PC-3 (cell line): ENCODE results near the gene NXPH2.

Experiments
- EZH2 ChIP-seq: fragments of 300-600 bp; sonication (generic); IDR thresholded peaks from one replicate; pipeline ENCODE4 v1.6.1; 2017; ENCODE audit warnings: antibody characterized with exemption, mild to moderate bottlenecking, low read length; ENCODE audit not compliant: unreplicated experiment
- TF ChIP-seq, protein P1 (sequence below): fragments of 300-600 bp; sonication (generic); conservative IDR thresholded peaks from 2 replicates; pipeline ENCODE4 v1.5.1; 2017; ENCODE audit warnings: antibody characterized with exemption, low read depth, mild to moderate bottlenecking, low read length

DNA sequence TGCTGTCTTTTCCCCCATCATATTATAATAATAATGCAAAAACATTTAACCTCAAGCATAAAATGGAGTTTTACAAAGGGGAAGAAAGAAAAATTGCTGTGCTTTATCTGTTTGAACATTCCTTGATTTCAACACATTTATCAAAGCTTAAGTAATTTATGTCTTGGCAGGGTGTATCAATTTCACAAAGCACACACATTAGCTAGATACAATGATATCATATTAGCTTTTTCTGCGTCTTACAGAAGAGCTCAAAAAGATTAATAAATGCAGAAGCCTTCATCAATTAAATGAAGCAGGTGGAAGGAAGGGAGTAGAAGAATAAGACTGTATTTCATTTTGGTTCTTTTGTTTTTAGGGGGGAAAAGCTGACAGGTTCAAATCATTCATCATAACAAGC, 103.0 kb downstream of the NXPH2 start:
- TF ChIP-seq, protein P1, sequence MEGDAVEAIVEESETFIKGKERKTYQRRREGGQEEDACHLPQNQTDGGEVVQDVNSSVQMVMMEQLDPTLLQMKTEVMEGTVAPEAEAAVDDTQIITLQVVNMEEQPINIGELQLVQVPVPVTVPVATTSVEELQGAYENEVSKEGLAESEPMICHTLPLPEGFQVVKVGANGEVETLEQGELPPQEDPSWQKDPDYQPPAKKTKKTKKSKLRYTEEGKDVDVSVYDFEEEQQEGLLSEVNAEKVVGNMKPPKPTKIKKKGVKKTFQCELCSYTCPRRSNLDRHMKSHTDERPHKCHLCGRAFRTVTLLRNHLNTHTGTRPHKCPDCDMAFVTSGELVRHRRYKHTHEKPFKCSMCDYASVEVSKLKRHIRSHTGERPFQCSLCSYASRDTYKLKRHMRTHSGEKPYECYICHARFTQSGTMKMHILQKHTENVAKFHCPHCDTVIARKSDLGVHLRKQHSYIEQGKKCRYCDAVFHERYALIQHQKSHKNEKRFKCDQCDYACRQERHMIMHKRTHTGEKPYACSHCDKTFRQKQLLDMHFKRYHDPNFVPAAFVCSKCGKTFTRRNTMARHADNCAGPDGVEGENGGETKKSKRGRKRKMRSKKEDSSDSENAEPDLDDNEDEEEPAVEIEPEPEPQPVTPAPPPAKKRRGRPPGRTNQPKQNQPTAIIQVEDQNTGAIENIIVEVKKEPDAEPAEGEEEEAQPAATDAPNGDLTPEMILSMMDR = no peak
- TF ChIP-seq EZH2 = no peak
